ENCODE data around the gene SPATA31E1.
"Not testable (repeated sequence)": the region's sequence is repeated elsewhere in the genome, so short reads cannot be mapped to it uniquely, and the experiment has no call there.

SPATA31E1 gene

DNA sequence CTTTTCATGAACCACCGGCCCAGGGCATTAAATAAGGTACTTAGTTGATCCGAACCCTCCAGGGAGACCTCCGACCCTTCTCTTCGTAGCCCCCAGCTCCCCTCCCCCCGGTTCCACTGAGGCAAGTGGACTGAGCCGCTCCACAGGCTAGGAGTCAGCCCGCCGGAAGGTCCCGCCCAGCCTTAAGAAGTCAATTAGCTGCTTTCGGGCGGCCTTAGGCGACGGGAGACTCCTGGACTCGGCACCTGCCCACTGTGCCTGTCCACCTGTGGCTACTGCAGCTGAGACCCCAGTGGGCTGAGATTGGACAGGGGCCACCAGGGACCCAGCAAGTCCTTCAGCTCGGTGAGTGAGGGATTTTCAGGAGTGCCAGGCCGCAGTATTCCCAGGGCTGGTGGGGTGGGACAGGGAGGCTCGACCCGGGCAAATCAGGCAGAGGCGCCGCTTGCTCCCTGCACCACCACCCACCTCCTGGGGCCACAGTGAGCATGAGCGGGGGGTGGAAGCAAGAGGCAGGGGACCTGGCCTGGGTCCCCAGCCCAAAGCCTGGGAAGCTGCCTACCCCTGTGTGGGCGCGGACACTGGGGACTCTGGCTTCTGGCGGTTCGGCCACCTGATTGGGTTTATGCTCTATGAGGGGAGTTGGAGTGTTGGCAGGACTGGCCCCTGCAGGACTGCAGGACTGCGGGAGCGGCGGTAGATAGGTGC lies 39.6 kb upstream of the SPATA31E1 start:
- H3K4me3 Mint-ChIP-seq = no peak overlapping the region
- TF ChIP-seq, protein P1, sequence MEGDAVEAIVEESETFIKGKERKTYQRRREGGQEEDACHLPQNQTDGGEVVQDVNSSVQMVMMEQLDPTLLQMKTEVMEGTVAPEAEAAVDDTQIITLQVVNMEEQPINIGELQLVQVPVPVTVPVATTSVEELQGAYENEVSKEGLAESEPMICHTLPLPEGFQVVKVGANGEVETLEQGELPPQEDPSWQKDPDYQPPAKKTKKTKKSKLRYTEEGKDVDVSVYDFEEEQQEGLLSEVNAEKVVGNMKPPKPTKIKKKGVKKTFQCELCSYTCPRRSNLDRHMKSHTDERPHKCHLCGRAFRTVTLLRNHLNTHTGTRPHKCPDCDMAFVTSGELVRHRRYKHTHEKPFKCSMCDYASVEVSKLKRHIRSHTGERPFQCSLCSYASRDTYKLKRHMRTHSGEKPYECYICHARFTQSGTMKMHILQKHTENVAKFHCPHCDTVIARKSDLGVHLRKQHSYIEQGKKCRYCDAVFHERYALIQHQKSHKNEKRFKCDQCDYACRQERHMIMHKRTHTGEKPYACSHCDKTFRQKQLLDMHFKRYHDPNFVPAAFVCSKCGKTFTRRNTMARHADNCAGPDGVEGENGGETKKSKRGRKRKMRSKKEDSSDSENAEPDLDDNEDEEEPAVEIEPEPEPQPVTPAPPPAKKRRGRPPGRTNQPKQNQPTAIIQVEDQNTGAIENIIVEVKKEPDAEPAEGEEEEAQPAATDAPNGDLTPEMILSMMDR (IDR thresholded peaks at IDR 0.05; ENCODE audit: unreplicated experiment in 3 of 3) = no peak
- H3K9me3 Mint-ChIP-seq = no peaks in the 10 kb centered on the region
- no peaks in the 10 kb centered on the region for H3K27me3 Mint-ChIP-seq (ENCODE audit: low read depth)
- no peak overlapping the region for H3K27ac Mint-ChIP-seq
- H3K4me1 Mint-ChIP-seq = peaks cover 38% of the 10 kb centered on the region
- no peaks in the 10 kb centered on the region for H3K36me3 Mint-ChIP-seq (ENCODE audit: low read depth)

DNA sequence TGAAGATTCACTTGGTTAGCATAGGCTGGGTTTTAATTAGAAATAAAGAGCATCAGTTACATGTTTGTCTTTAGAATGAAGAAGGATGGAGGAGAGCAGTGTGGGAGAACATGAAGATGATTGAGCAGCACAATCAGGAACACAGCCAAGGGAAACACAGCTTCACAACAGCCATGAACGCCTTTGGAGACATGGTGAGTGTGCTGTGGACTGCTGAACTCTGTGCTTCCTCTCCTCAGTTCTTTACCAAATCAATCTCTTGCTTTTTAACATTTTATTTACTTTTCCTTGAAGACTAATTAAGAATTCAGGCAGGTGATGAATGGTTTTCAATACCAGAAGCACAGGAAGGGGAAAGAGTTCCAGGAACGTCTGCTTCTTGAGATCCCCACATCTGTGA lies 38.2 kb upstream of the SPATA31E1 start:
- Mint-ChIP-seq H3K4me3 (no peak overlapping the region), H3K27ac (peak overlapping the region; percentile 56 to 73 (median 63)), H3K36me3 (ENCODE audit: low read depth) (no peaks in the 10 kb centered on the region), H3K27me3 (ENCODE audit: low read depth) (no peaks in the 10 kb centered on the region), H3K4me1 (peaks cover 45% of the 10 kb centered on the region), H3K9me3 (no peaks in the 10 kb centered on the region)
- TF ChIP-seq, protein P1 (IDR thresholded peaks at IDR 0.05; ENCODE audit: unreplicated experiment in 3 of 3) = no peak

DNA sequence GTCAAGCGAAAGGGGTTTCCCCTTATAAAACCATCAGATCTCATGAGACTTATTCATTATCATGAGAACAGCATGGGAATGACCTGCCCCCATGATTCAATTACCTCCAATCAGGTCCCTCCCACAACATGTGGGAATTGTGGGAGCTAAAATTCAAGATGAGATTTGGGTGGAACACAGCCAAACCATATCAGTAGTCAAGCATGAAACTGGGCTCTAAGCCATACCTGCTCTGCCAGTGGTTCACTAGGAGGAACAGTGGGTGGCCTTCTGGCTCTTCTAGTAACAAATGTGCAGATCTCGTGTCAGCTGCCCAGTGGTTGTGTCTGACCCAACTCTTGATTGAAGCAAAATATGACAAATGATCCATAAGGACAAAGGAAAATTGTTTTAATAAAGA lies 34.9 kb upstream of the SPATA31E1 start:
- not testable (repeated sequence) for H3K9me3 Mint-ChIP-seq; H3K27me3 Mint-ChIP-seq (ENCODE audit: low read depth)
- peaks cover 45% of the 10 kb centered on the region for H3K4me1 Mint-ChIP-seq

DNA sequence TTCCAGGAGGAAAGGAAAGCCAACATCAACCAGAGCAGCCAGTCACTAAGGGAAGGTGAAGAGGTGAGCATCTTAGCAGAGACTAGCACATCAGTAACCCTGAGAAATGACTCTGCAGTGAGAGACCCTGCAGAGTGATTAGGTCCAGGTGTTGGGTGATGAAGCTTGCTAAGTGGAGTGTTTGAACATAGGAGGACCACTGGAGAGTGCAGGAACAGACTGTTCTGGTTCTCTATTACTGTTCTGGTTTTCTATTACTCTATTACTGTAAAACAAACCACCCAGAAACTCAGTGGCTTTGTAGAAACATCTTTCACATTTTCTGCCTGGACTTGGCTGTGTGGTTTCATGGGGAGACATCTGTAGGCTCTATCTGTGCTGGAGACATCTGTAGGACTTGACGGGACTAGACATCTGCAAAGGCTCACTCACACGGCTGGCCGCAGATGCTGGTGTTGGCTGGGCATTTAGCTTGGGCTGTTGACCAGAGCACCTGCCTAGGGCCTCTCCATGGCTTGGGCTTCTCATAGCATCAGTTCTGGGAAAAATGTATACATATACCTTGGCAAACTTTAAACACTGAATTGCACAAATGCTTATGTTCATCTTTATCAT lies 33.4 kb upstream of the SPATA31E1 start:
- TF ChIP-seq, protein P1 (IDR thresholded peaks at IDR 0.05; ENCODE audit: unreplicated experiment in 3 of 3) = no peak
- Mint-ChIP-seq H3K27me3 (ENCODE audit: low read depth) (peaks cover 4% of the 10 kb centered on the region), H3K9me3 (no peaks in the 10 kb centered on the region), H3K27ac (no peak overlapping the region), H3K36me3 (ENCODE audit: low read depth) (no peaks in the 10 kb centered on the region), H3K4me3 (no peak overlapping the region), H3K4me1 (peaks cover 44% of the 10 kb centered on the region)

More for the DNA sequence above, 34.9 kb upstream of the SPATA31E1 start:
- H3K27ac Mint-ChIP-seq = peak overlapping the region in 2 of 3 experiments; percentile 41 to 66
- not testable (repeated sequence) for H3K36me3 Mint-ChIP-seq (ENCODE audit: low read depth)
- H3K4me3 Mint-ChIP-seq = peak overlapping the region in 1 of 3 experiments; percentile 28

DNA sequence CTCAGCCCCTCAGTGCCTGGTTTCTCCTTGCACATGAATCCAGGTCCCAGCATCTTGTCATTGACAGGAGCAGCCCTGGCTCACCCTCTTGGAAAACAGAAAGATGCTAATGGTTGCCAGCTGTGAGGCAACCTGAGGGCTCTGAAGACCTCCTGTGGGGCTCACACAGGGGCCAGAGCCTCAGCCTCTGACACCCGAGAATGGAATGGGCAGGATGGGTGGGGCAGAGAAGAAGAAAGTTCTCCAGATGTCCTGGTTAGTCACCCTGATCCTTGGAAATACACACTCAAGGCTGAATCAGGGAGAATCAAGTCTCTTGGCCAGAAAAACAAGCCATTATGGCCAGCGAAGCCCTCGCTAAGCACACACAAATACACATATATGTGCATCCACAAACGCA lies 32.3 kb upstream of the SPATA31E1 start:
- peaks cover 41% of the 10 kb centered on the region for H3K4me1 Mint-ChIP-seq
- no peak overlapping the region for H3K4me3 Mint-ChIP-seq
- H3K27me3 Mint-ChIP-seq (ENCODE audit: low read depth) = peaks cover 4% of the 10 kb centered on the region
- peaks cover 1% of the 10 kb centered on the region for H3K9me3 Mint-ChIP-seq
- H3K27ac Mint-ChIP-seq = no peak overlapping the region
- H3K36me3 Mint-ChIP-seq (ENCODE audit: low read depth) = no peaks in the 10 kb centered on the region
- TF ChIP-seq, protein P1 (IDR thresholded peaks at IDR 0.05; ENCODE audit: unreplicated experiment in 3 of 3) = no peak

DNA sequence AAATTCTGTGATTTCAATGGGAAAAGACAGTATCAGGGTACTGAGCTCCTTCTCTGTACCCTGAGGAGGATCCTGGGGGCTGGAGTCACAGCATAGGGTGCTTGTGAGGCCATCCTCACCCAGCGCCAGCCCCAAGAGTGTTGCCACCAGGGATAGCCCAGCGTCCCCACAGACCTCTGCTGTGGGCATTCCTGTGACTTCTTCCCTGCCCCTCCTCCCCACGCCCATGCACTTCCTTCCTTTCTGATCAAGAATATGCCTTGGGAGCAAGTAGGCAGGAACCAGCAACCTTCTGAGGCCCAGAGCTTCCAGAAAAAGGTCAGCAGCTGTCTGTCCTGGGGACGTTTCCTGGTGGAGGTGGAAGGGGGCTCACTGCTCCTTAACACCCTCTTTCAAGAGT lies 31.5 kb upstream of the SPATA31E1 start:
- H3K4me1 Mint-ChIP-seq = peaks cover 41% of the 10 kb centered on the region
- H3K27me3 Mint-ChIP-seq (ENCODE audit: low read depth); H3K9me3 Mint-ChIP-seq; H3K4me3 Mint-ChIP-seq; H3K27ac Mint-ChIP-seq; H3K36me3 Mint-ChIP-seq (ENCODE audit: low read depth): not testable (repeated sequence)

DNA sequence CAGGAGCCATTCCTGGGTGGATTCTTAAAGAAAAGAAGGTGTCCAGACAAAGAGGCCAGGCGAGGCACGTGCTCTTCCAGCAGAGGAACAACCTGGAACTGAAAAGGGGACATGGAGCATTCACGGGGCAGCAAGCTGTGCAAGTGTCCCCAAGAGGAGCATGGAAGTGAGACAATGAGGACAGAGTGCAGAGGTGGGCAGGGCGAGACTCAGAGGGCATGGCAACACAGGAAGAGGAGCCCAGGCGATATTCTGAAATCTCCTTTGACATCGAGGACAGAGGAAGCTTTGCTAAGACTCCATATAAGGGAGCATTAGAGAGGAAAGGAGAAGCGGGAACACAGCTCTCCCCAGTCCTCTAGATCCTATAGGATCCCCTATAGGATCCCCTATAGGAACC lies 29.4 kb upstream of the SPATA31E1 start:
- no peak overlapping the region for H3K27ac Mint-ChIP-seq

More for the DNA sequence above, 29.4 kb upstream of the SPATA31E1 start:
- TF ChIP-seq, protein P1 (IDR thresholded peaks at IDR 0.05; ENCODE audit: unreplicated experiment in 3 of 3) = no peak
- peaks cover 23% of the 10 kb centered on the region for H3K4me1 Mint-ChIP-seq
- H3K4me3 Mint-ChIP-seq = no peak overlapping the region
- peaks cover 8% of the 10 kb centered on the region for H3K9me3 Mint-ChIP-seq
- peaks cover 6% of the 10 kb centered on the region for H3K36me3 Mint-ChIP-seq (ENCODE audit: low read depth)
- H3K27me3 Mint-ChIP-seq (ENCODE audit: low read depth) = peaks cover 4% of the 10 kb centered on the region

All from nephron (organoid).